ENCODE measurements around the gene ANKFY1. TPM values are rescaled to one million over a fixed set of nuclear protein-coding genes. Genes with fewer than 3 reads are reported as not detected.

ANKFY1 gene
- total RNA-seq, 1 experiment from 2014 or later = 18.5 TPM

DNA sequence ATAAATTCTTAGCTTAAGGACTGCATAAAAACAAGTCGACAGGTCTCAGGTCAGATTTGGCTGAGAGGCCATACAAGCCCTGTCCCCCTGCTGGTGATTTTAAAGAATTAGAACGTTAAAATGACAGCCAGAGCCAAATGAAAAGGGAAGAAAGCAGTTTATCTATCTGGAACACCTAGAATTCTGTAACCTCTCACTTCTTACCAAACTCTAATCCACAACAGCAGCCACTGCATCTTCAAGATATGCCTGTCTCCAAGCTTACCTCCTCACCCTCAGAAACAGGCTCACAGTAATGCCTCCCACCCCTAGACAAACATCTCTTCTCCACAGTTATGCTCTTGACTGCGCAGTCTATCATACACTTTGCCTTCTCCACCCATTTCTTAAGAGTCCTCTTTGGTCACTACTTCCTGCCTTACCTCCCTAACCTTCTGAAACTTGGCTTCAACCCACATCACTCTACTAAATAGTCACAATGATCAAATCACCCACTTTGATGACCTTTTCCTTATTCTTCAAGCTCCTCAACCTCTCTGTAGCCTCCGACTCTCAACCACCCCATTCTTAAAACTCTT lies 14.2 kb downstream of the ANKFY1 start:
- peak; percentile 42 for ATAC-seq
- CTCF ChIA-PET = interaction anchor here (0.6 to 1.1 kb wide), 3 partner anchors 9 to 249 kb away, joined by 3 to 7 read pairs (median 4); partner anchors contain the start of gene SPNS2
- POLR2A ChIA-PET (ENCODE audit: unreplicated experiment) = interaction anchor here (0.6 kb wide), 1 partner anchor 68 kb away, joined by 3 read pairs; no protein-coding TSS in a partner anchor
- Histone ChIP-seq H3K9ac (ENCODE audit: low read length) (no peak overlapping the region), H3K9me3 (ENCODE audit: low read length) (no peaks in the 10 kb centered on the region), H3K4me1 (ENCODE audit: insufficient read depth, low read length) (peaks cover 21% of the 10 kb centered on the region), H3K4me3 (ENCODE audit: low read length) (no peak overlapping the region), H3K79me2 (ENCODE audit: low read length) (peaks cover 95% of the 10 kb centered on the region), H3F3A (ENCODE audit: low read length, unreplicated experiment) (no peaks in the 10 kb centered on the region), H3K27ac (ENCODE audit: low read length) (no peak overlapping the region), H4K20me1 (ENCODE audit: low read length) (peaks cover 10% of the 10 kb centered on the region; the same call in 1 of the 2 replicates), H3K27me3 (ENCODE audit: low read length) (no peaks in the 10 kb centered on the region), H3K36me3 (ENCODE audit: low read depth, low read length) (no peaks in the 10 kb centered on the region), H3K9me2 (replicated peaks; ENCODE audit: low read length) (no peaks in the 10 kb centered on the region), H3K4me2 (ENCODE audit: low read length) (no peak overlapping the region), H2AFZ (ENCODE audit: low read length) (no peak overlapping the region)
- intact Hi-C loops (cut with micrococcal nuclease) = loop anchor here (2.0 kb wide), 1 partner anchor 35 kb away; no protein-coding TSS in a partner anchor
- TF ChIP-seq, protein P1, sequence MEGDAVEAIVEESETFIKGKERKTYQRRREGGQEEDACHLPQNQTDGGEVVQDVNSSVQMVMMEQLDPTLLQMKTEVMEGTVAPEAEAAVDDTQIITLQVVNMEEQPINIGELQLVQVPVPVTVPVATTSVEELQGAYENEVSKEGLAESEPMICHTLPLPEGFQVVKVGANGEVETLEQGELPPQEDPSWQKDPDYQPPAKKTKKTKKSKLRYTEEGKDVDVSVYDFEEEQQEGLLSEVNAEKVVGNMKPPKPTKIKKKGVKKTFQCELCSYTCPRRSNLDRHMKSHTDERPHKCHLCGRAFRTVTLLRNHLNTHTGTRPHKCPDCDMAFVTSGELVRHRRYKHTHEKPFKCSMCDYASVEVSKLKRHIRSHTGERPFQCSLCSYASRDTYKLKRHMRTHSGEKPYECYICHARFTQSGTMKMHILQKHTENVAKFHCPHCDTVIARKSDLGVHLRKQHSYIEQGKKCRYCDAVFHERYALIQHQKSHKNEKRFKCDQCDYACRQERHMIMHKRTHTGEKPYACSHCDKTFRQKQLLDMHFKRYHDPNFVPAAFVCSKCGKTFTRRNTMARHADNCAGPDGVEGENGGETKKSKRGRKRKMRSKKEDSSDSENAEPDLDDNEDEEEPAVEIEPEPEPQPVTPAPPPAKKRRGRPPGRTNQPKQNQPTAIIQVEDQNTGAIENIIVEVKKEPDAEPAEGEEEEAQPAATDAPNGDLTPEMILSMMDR (conservative IDR thresholded peaks at IDR 0.05; ENCODE audit: low read depth, low read length) = peak; percentile 45; the same call in 1 of the 2 replicates
- TF ChIP-seq EZH2phosphoT487 (IDR thresholded peaks at IDR 0.05; ENCODE audit: borderline replicate concordance, low read length) (no peak), EZH2 (IDR thresholded peaks at IDR 0.05; ENCODE audit: low read length, unreplicated experiment) (no peak)
- BruUV-seq (replicated peaks) = no TSS peak
- DNase-seq = peak; percentile 43

DNA sequence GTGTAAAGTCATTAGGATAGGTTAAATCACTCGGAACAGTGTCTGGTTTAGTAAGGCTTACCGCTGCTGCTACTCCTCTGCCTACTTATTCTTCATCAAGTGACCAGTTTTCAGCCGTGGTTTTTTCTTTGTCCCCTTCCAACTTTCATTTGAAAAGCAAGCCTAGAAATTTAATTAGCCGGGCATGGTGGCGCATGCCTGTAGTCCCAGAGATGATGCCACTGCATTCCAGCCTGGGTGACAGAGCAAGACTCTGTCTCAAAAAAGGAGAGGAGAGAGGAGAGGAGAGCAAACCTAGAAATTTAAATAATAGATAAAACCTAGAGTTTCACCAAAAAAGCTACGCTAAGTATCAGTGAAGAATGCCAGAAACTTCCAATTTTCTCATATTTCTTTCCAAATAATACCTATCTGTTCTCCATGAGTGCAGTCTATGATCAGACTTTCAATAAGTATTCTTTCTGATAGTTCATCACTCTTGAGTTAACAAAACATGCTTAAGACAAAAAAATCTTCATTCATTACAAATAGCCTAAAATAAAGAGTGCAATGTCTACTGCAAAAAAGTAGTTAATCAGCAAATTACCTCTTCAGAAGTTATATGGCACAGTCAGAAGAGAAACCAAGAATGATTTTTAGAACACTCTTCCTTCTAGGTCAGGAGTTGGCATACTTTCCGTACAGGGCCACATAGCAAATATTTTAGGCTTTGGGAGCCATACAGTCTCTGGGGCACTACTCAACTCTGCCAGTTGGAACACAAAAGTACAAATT lies 15.1 kb downstream of the ANKFY1 start:
- Histone ChIP-seq H3K4me3 (ENCODE audit: low read length) (0 out of 2 replicates have a peak overlapping the region, but pooled peaks have one; percentile 24), H3K9me3 (ENCODE audit: low read length) (no peaks in the 10 kb centered on the region), H4K20me1 (ENCODE audit: low read length) (peaks cover 10% of the 10 kb centered on the region; the same call in 1 of the 2 replicates), H3K9ac (ENCODE audit: low read length) (peak overlapping the region; percentile 29; the same call in 1 of the 2 replicates), H2AFZ (ENCODE audit: low read length) (no peak overlapping the region), H3K9me2 (replicated peaks; ENCODE audit: low read length) (no peaks in the 10 kb centered on the region), H3K4me1 (ENCODE audit: insufficient read depth, low read length) (peaks cover 21% of the 10 kb centered on the region), H3K36me3 (ENCODE audit: low read depth, low read length) (no peaks in the 10 kb centered on the region), H3K4me2 (ENCODE audit: low read length) (peak overlapping the region; percentile 77), H3K27me3 (ENCODE audit: low read length) (no peaks in the 10 kb centered on the region), H3F3A (ENCODE audit: low read length, unreplicated experiment) (no peaks in the 10 kb centered on the region), H3K27ac (ENCODE audit: low read length) (peak overlapping the region; percentile 79), H3K79me2 (ENCODE audit: low read length) (peaks cover 92% of the 10 kb centered on the region)
- no TSS peak for BruUV-seq (replicated peaks)
- intact Hi-C loops (cut with micrococcal nuclease) = loop anchor here (2.0 kb wide), 1 partner anchor 34 kb away; no protein-coding TSS in a partner anchor
- ATAC-seq = no peak
- no peak for DNase-seq
- POLR2A ChIA-PET (ENCODE audit: unreplicated experiment) = interaction anchor here (0.6 kb wide), 1 partner anchor 67 kb away, joined by 3 read pairs; no protein-coding TSS in a partner anchor
- CTCF ChIA-PET = interaction anchor here (0.6 to 1.1 kb wide), 2 partner anchors 8 to 33 kb away, joined by 4 to 7 read pairs; no protein-coding TSS in a partner anchor
- TF ChIP-seq EZH2 (IDR thresholded peaks at IDR 0.05; ENCODE audit: low read length, unreplicated experiment) (no peak), EZH2phosphoT487 (IDR thresholded peaks at IDR 0.05; ENCODE audit: borderline replicate concordance, low read length) (no peak)
- TF ChIP-seq, protein P1 (conservative IDR thresholded peaks at IDR 0.05; ENCODE audit: low read depth, low read length) = no peak

Data from PC-3 (cell line).